ENCODE data around the gene EOLA1.

GRCh38 chrX:149497626-149498025 lies 43.2 kb upstream of the EOLA1 start:
- TF ChIP-seq POLR2A (IDR thresholded peaks at IDR 0.05) = no peak
- TF ChIP-seq, protein P1, sequence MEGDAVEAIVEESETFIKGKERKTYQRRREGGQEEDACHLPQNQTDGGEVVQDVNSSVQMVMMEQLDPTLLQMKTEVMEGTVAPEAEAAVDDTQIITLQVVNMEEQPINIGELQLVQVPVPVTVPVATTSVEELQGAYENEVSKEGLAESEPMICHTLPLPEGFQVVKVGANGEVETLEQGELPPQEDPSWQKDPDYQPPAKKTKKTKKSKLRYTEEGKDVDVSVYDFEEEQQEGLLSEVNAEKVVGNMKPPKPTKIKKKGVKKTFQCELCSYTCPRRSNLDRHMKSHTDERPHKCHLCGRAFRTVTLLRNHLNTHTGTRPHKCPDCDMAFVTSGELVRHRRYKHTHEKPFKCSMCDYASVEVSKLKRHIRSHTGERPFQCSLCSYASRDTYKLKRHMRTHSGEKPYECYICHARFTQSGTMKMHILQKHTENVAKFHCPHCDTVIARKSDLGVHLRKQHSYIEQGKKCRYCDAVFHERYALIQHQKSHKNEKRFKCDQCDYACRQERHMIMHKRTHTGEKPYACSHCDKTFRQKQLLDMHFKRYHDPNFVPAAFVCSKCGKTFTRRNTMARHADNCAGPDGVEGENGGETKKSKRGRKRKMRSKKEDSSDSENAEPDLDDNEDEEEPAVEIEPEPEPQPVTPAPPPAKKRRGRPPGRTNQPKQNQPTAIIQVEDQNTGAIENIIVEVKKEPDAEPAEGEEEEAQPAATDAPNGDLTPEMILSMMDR (IDR thresholded peaks at IDR 0.05) = no peak
